SK-N-SH (cell line): ENCODE results near the gene FRMD1. TPM values are rescaled to one million over a fixed set of nuclear protein-coding genes. Genes with fewer than 3 reads are reported as not detected.

Experiments
- CTCF ChIA-PET: fragments of 300-600, 350-600 bp; formaldehyde crosslinking; extraction: SDS; loops from one replicate; lab custom pipeline; 2021; lab: Yijun Ruan, JAX
- POLR2A ChIA-PET: fragments of 350-600 bp; sonication (Branson Sonifier 250); formaldehyde crosslinking; extraction: SDS; loops from one replicate; lab custom pipeline; 2020; ENCODE audit warnings: antibody characterized with exemption, inconsistent platforms; lab: Yijun Ruan, JAX
- DNase-seq: peaks from one replicate; pipeline ENCODE4 v3.0.0; 2012
- H2AFZ ChIP-seq: fragments of 200-600 bp; sonication (generic); 2 replicates; pipeline ENCODE4 v1.8.1; 2016; ENCODE audit warnings: antibody characterized with exemption, mild to moderate bottlenecking, low read depth
- H3F3A ChIP-seq: fragments of 200-600 bp; sonication (generic); replicated peaks from 2 replicates; pipeline ENCODE3; 2016; ENCODE audit warnings: antibody characterized with exemption, mild to moderate bottlenecking; ENCODE audit not compliant: insufficient read depth
- H3K27ac ChIP-seq, 2 experiments: fragments of 200-500 bp in 1 of 2; fragments of 200-600 bp in 1 of 2; sonication (Bioruptor generic) in 1 of 2; sonication (generic), shearing (Covaris generic) in 1 of 2; 2 replicates each; pipeline versions ENCODE4 v1.5.1 to v1.6.1; 2014 to 2016; ENCODE audit warnings: low read depth in 2 of 2, inconsistent platforms in 1 of 2, low read length in 1 of 2, mild to moderate bottlenecking in 1 of 2, mixed read lengths in 1 of 2
- H3K27me3 ChIP-seq: fragments of 200-600 bp; sonication (generic), shearing (Covaris generic); 2 replicates; pipeline ENCODE4 v1.6.1; 2016; ENCODE audit warnings: mixed run types; ENCODE audit not compliant: insufficient read depth
- H3K36me3 ChIP-seq, 2 experiments: fragments of 200-500 bp in 1 of 2; fragments of 200-600 bp in 1 of 2; sonication (Bioruptor generic) in 1 of 2; sonication (generic) in 1 of 2; replicated peaks in 1 of 2; 2 replicates each; pipeline versions ENCODE3 to v1.5.1; 2014 to 2016; ENCODE audit warnings: low read length in 1 of 2, mild to moderate bottlenecking in 1 of 2; ENCODE audit not compliant: insufficient read depth in 2 of 2, control insufficient read depth in 1 of 2
- H3K4me1 ChIP-seq, 2 experiments: fragments of 200-500 bp in 1 of 2; fragments of 200-600 bp in 1 of 2; sonication (Bioruptor generic) in 1 of 2; sonication (generic), shearing (Covaris generic) in 1 of 2; 2 replicates each; pipeline versions ENCODE4 v1.5.1 to v1.6.1; 2014 to 2016; ENCODE audit warnings: low read depth in 1 of 2, low read length in 1 of 2, mixed run types in 1 of 2; ENCODE audit not compliant: insufficient read depth in 2 of 2, control insufficient read depth in 1 of 2
- H3K4me2 ChIP-seq: fragments of 200-600 bp; sonication (generic), shearing (Covaris generic); 2 replicates; pipeline ENCODE4 v1.6.1; 2017; ENCODE audit warnings: mixed run types
- H3K4me3 ChIP-seq, 2 experiments: fragments of 200-500 bp in 1 of 2; fragments of 200-600 bp in 1 of 2; sonication (Bioruptor generic) in 1 of 2; sonication (generic), shearing (Covaris generic) in 1 of 2; 2 replicates each; pipeline versions ENCODE4 v1.5.1 to v1.8.1; 2014 to 2016; ENCODE audit warnings: low read depth in 2 of 2, inconsistent platforms in 1 of 2, low read length in 1 of 2, mild to moderate bottlenecking in 1 of 2, mixed read lengths in 1 of 2, moderate library complexity in 1 of 2
- H3K79me2 ChIP-seq: fragments of 200-600 bp; sonication (generic); 2 replicates; pipeline ENCODE4 v1.8.1; 2017; ENCODE audit warnings: mild to moderate bottlenecking; ENCODE audit not compliant: insufficient read depth
- H3K9ac ChIP-seq: fragments of 200-600 bp; sonication (generic); 2 replicates; pipeline ENCODE4 v1.6.1; 2017; ENCODE audit warnings: mixed run types
- H3K9me2 ChIP-seq: fragments of 200-600 bp; sonication (generic); 2 replicates; pipeline ENCODE4 v1.6.1; 2017; ENCODE audit warnings: mixed run types
- H3K9me3 ChIP-seq: fragments of 200-600 bp; sonication (generic); 2 replicates; pipeline ENCODE4 v1.6.1; 2017; ENCODE audit warnings: mixed run types, mild to moderate bottlenecking, moderate library complexity
- H4K20me1 ChIP-seq: fragments of 200-600 bp; sonication (generic); 2 replicates; pipeline ENCODE4 v1.6.1; 2017; ENCODE audit warnings: mild to moderate bottlenecking, mixed run types; ENCODE audit not compliant: insufficient read depth
- GABPA ChIP-seq: IDR thresholded peaks from 2 replicates; pipeline ENCODE4 v1.4.0; 2012; ENCODE audit warnings: low read depth, mild to moderate bottlenecking
- MEF2A ChIP-seq: IDR thresholded peaks from 2 replicates; pipeline ENCODE4 v1.4.0; 2012; ENCODE audit warnings: low read depth, borderline replicate concordance
- MXI1 ChIP-seq: IDR thresholded peaks from 2 replicates; pipeline ENCODE4 v1.6.1; 2012; ENCODE audit warnings: mild to moderate bottlenecking, low read depth, low read length, improper control_type of control experiment
- RAD21 ChIP-seq: IDR thresholded peaks from 2 replicates; pipeline ENCODE4 v1.6.1; 2012; ENCODE audit warnings: mild to moderate bottlenecking, low read length
- RXRA ChIP-seq: IDR thresholded peaks from 2 replicates; pipeline ENCODE4 v1.4.0; 2012; ENCODE audit warnings: low read depth, mild to moderate bottlenecking, borderline replicate concordance
- SIN3A ChIP-seq: IDR thresholded peaks from 2 replicates; pipeline ENCODE4 v1.6.1; 2012; ENCODE audit warnings: low read depth, mild to moderate bottlenecking, low read length, moderate library complexity, borderline replicate concordance
- TAF1 ChIP-seq: IDR thresholded peaks from 2 replicates; pipeline ENCODE4 v1.6.1; 2012; ENCODE audit warnings: low read depth, mild to moderate bottlenecking, low read length, moderate library complexity, borderline replicate concordance
- TCF12 ChIP-seq: IDR thresholded peaks from 2 replicates; pipeline ENCODE4 v1.4.0; 2012
- WGBS: methylation state at CpG from one replicate; pipeline ENCODE4 v1.1.6; 2017; ENCODE audit warnings: low lambda C conversion rate; 5-methylcytosine and 5-hydroxymethylcytosine counted together
- polyA plus RNA-seq, 3 experiments: library from polyadenylated mRNA; depleted of rRNA; stranded (reverse); fragments of >200 nt; gene quantifications; 2 replicates each; pipeline ENCODE4 v1.2.3, GENCODE V29; 2012
- TF ChIP-seq, protein P1 (sequence below): IDR thresholded peaks from 2 replicates; pipeline ENCODE4; 2012
- TF ChIP-seq, protein P2 (sequence below): IDR thresholded peaks from 2 replicates; pipeline ENCODE4 v1.6.1; 2012; ENCODE audit warnings: mild to moderate bottlenecking, low read depth, low read length, moderate library complexity
- TF ChIP-seq, protein P3 (sequence below): fragments of 200-600 bp; sonication (generic); IDR thresholded peaks from 2 replicates; pipeline ENCODE4 v1.6.1; 2017; ENCODE audit warnings: antibody characterized with exemption, mild to moderate bottlenecking, moderate library complexity

FRMD1 gene
- polyA plus RNA-seq, 1 of the 3 experiments (the other 2 are of a cell fraction): not detected

DNA sequence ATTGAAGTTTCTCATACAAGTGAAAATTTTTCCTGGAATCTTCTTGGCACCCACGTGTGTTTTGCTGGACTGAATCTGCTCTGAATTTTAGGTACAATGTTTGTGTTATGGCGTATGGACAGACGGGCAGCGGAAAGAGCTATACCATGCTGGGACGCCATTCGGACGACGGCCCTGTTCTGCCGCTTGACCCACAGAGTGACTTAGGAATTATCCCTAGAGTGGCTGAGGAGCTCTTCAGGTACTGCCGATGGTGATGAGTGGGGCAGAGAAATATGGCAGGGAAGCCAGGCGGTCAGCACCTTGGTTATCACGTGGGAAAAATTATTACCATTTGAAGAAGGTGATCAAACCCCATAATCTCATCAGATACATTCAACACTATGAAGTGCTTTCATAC lies 45.2 kb downstream of the FRMD1 start:
- no peak overlapping the region for H3K4me3 ChIP-seq
- WGBS: 89% methylated on average over 12 of the region's 12 CpGs
- no peaks in the 10 kb centered on the region for H4K20me1 ChIP-seq
- H2AFZ ChIP-seq: no peak overlapping the region
- no peak overlapping the region for H3K4me2 ChIP-seq
- no peaks in the 10 kb centered on the region for H3K9me3 ChIP-seq
- ChIA-PET CTCF (interaction anchor here (0.5 to 1.4 kb wide), 3 partner anchors 11 to 73 kb away, joined by 3 read pairs; no protein-coding TSS in a partner anchor), POLR2A (no interaction called here)
- no peak overlapping the region for H3K27ac ChIP-seq
- peaks cover 6 to 29% of the 10 kb centered on the region in 2 experiments; a peak in 2 of 4 replicates for H3K4me1 ChIP-seq
- H3K9me2 ChIP-seq: no peaks in the 10 kb centered on the region
- TF ChIP-seq MEF2A (no peak), RAD21 (no peak), GABPA (no peak), TCF12 (no peak), TAF1 (no peak), RXRA (no peak), SIN3A (no peak), MXI1 (no peak)
- TF ChIP-seq, protein P1, sequence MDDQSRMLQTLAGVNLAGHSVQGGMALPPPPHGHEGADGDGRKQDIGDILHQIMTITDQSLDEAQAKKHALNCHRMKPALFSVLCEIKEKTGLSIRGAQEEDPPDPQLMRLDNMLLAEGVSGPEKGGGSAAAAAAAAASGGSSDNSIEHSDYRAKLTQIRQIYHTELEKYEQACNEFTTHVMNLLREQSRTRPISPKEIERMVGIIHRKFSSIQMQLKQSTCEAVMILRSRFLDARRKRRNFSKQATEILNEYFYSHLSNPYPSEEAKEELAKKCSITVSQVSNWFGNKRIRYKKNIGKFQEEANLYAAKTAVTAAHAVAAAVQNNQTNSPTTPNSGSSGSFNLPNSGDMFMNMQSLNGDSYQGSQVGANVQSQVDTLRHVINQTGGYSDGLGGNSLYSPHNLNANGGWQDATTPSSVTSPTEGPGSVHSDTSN: no peak
- TF ChIP-seq, protein P2, sequence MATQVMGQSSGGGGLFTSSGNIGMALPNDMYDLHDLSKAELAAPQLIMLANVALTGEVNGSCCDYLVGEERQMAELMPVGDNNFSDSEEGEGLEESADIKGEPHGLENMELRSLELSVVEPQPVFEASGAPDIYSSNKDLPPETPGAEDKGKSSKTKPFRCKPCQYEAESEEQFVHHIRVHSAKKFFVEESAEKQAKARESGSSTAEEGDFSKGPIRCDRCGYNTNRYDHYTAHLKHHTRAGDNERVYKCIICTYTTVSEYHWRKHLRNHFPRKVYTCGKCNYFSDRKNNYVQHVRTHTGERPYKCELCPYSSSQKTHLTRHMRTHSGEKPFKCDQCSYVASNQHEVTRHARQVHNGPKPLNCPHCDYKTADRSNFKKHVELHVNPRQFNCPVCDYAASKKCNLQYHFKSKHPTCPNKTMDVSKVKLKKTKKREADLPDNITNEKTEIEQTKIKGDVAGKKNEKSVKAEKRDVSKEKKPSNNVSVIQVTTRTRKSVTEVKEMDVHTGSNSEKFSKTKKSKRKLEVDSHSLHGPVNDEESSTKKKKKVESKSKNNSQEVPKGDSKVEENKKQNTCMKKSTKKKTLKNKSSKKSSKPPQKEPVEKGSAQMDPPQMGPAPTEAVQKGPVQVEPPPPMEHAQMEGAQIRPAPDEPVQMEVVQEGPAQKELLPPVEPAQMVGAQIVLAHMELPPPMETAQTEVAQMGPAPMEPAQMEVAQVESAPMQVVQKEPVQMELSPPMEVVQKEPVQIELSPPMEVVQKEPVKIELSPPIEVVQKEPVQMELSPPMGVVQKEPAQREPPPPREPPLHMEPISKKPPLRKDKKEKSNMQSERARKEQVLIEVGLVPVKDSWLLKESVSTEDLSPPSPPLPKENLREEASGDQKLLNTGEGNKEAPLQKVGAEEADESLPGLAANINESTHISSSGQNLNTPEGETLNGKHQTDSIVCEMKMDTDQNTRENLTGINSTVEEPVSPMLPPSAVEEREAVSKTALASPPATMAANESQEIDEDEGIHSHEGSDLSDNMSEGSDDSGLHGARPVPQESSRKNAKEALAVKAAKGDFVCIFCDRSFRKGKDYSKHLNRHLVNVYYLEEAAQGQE: no peak
- TF ChIP-seq, protein P3, sequence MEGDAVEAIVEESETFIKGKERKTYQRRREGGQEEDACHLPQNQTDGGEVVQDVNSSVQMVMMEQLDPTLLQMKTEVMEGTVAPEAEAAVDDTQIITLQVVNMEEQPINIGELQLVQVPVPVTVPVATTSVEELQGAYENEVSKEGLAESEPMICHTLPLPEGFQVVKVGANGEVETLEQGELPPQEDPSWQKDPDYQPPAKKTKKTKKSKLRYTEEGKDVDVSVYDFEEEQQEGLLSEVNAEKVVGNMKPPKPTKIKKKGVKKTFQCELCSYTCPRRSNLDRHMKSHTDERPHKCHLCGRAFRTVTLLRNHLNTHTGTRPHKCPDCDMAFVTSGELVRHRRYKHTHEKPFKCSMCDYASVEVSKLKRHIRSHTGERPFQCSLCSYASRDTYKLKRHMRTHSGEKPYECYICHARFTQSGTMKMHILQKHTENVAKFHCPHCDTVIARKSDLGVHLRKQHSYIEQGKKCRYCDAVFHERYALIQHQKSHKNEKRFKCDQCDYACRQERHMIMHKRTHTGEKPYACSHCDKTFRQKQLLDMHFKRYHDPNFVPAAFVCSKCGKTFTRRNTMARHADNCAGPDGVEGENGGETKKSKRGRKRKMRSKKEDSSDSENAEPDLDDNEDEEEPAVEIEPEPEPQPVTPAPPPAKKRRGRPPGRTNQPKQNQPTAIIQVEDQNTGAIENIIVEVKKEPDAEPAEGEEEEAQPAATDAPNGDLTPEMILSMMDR: no peak
- H3K79me2 ChIP-seq: no peaks in the 10 kb centered on the region
- H3K9ac ChIP-seq: no peak overlapping the region
- no peaks in the 10 kb centered on the region for H3F3A ChIP-seq
- H3K36me3 ChIP-seq: no peaks in the 10 kb centered on the region
- H3K27me3 ChIP-seq: no peaks in the 10 kb centered on the region
- DNase-seq: no peak
